Liver (tissue), 9 donors: ENCODE measurements around the gene CREG2. TPM values are rescaled to one million over a fixed set of nuclear protein-coding genes. Genes with fewer than 3 reads are reported as not detected.
A peak's percentile ranks its signal among the peaks of the same experiment; 100 is the strongest.

ENCODE experiments used
- DNase-seq: peaks from one replicate; pipeline ENCODE4 v3.0.0-alpha.2; 2017; ENCODE audit warnings: low spot score
- H3K27ac ChIP-seq, 2 donors: one replicate each; pipeline ENCODE4 v1.7.0; 2013; ENCODE audit warnings: inconsistent platforms in 2 of 2, low read length in 2 of 2, control low read depth in 1 of 2, low read depth in 1 of 2, mild to moderate bottlenecking in 1 of 2
- H3K27me3 ChIP-seq, 4 donors: one replicate each; pipeline versions ENCODE4 v1.6.1 to v1.7.0; 2013; ENCODE audit warnings: low read length in 3 of 4, inconsistent platforms in 1 of 4, mild to moderate bottlenecking in 1 of 4, moderate library complexity in 1 of 4; ENCODE audit not compliant: control insufficient read depth in 4 of 4, insufficient read depth in 4 of 4
- H3K36me3 ChIP-seq, 4 donors: one replicate each; pipeline versions ENCODE4 v1.6.1 to v1.7.0; 2013; ENCODE audit warnings: low read length in 3 of 4, mild to moderate bottlenecking in 3 of 4, low read depth in 1 of 4, moderate library complexity in 1 of 4; ENCODE audit not compliant: control insufficient read depth in 4 of 4, insufficient read depth in 3 of 4
- H3K4me1 ChIP-seq, 4 donors: one replicate each; pipeline versions ENCODE4 v1.6.1 to v1.7.0; 2013; ENCODE audit warnings: low read length in 3 of 4, mild to moderate bottlenecking in 3 of 4, moderate library complexity in 1 of 4; ENCODE audit not compliant: control insufficient read depth in 4 of 4, insufficient read depth in 4 of 4
- H3K4me3 ChIP-seq, 3 donors: one replicate each; pipeline versions ENCODE4 v1.6.1 to v1.7.0; 2013; ENCODE audit warnings: low read length in 3 of 3, control low read depth in 1 of 3, low read depth in 1 of 3, mild to moderate bottlenecking in 1 of 3
- H3K9ac ChIP-seq, 2 donors: one replicate each; pipeline ENCODE4 v1.7.0; 2013; ENCODE audit warnings: low read length in 2 of 2, mild to moderate bottlenecking in 2 of 2, moderate library complexity in 2 of 2, control low read depth in 1 of 2, low read depth in 1 of 2
- H3K9me3 ChIP-seq, 4 donors: one replicate each; pipeline versions ENCODE4 v1.6.1 to v1.7.0; 2013; ENCODE audit warnings: low read length in 3 of 4; ENCODE audit not compliant: control insufficient read depth in 4 of 4
- EGR1 ChIP-seq, 2 donors: IDR thresholded peaks; 2 replicates each; pipeline ENCODE4 v1.6.1; 2016 to 2018; ENCODE audit warnings: antibody characterized with exemption in 2 of 2, low read depth in 2 of 2
- FOXA2 ChIP-seq: IDR thresholded peaks from 2 replicates; pipeline ENCODE4 v1.6.1; 2016; ENCODE audit warnings: antibody characterized with exemption
- GABPA ChIP-seq, 2 donors: IDR thresholded peaks in 1 of 2; conservative IDR thresholded peaks in 1 of 2; 2 replicates each; pipeline ENCODE4 v1.6.1; 2016; ENCODE audit warnings: antibody characterized with exemption in 2 of 2, mild to moderate bottlenecking in 1 of 2, moderate library complexity in 1 of 2
- HNF4A ChIP-seq, 2 donors: conservative IDR thresholded peaks; 2 replicates each; pipeline ENCODE4 v1.6.1; 2016; ENCODE audit warnings: antibody characterized with exemption in 2 of 2, mild to moderate bottlenecking in 2 of 2
- HNF4G ChIP-seq: IDR thresholded peaks from 2 replicates; pipeline ENCODE4 v1.6.1; 2016; ENCODE audit warnings: antibody characterized with exemption
- JUND ChIP-seq, 2 donors: IDR thresholded peaks; 2 replicates each; pipeline ENCODE4 v1.6.1; 2016; ENCODE audit warnings: antibody characterized with exemption in 2 of 2
- RAD21 ChIP-seq, 2 donors: IDR thresholded peaks; 2 replicates each; pipeline ENCODE4 v1.6.1; 2016; ENCODE audit warnings: antibody characterized with exemption in 2 of 2, mild to moderate bottlenecking in 2 of 2
- RXRA ChIP-seq, 2 donors: IDR thresholded peaks; 2 replicates each; pipeline ENCODE4 v1.6.1; 2017 to 2018; ENCODE audit warnings: antibody characterized with exemption in 2 of 2, mild to moderate bottlenecking in 1 of 2
- SP1 ChIP-seq: IDR thresholded peaks from 2 replicates; pipeline ENCODE4 v1.6.1; 2018; ENCODE audit warnings: antibody characterized with exemption, mild to moderate bottlenecking
- YY1 ChIP-seq: IDR thresholded peaks from 2 replicates; pipeline ENCODE4 v1.6.1; 2016; ENCODE audit warnings: antibody characterized with exemption, mild to moderate bottlenecking
- WGBS: extraction: QIAGEN DNeasy Blood & Tissue Kit; methylation state at CpG from one replicate; pipeline ENCODE4 v1.1.7; 2013; 5-methylcytosine and 5-hydroxymethylcytosine counted together
- polyA plus RNA-seq, 2 donors: library from polyadenylated mRNA; stranded (reverse) in 1 of 2; unstranded in 1 of 2; fragments of 200-250 nt in 1 of 2; fragments of >200 nt in 1 of 2; fragmentation: Nextera tagmentation in 1 of 2; extraction: Ambion mirVana in 1 of 2; gene quantifications; one replicate each; pipeline versions ENCODE4 v1.2.1 to v1.2.3, GENCODE V29; 2013 to 2015
- total RNA-seq, 2 donors: library from RNA; depleted of rRNA; stranded (reverse); fragments of >200 nt; gene quantifications; one replicate each; pipeline ENCODE4 v1.2.3, GENCODE V29; 2014
- TF ChIP-seq, protein P1 (sequence below): IDR thresholded peaks from 2 replicates; pipeline ENCODE4 v1.6.1; 2016; ENCODE audit warnings: antibody characterized with exemption
- TF ChIP-seq, protein P2 (sequence below): IDR thresholded peaks from 2 replicates; pipeline ENCODE4 v1.6.1; 2016; ENCODE audit warnings: antibody characterized with exemption
- TF ChIP-seq, protein P3 (sequence below): IDR thresholded peaks from 2 replicates; pipeline ENCODE4 v1.6.1; 2016; ENCODE audit warnings: antibody characterized with exemption, mild to moderate bottlenecking
- TF ChIP-seq, protein P4 (sequence below): fragments of 150-350 bp; IDR thresholded peaks from 2 replicates; pipeline ENCODE4 v1.5.1; 2017; ENCODE audit warnings: improper control_type of control experiment, low read depth, low read length; ENCODE audit not compliant: missing input control
- TF ChIP-seq, protein P5 (sequence below): IDR thresholded peaks from 2 replicates; pipeline ENCODE4 v1.6.1; 2016; ENCODE audit warnings: antibody characterized with exemption
- donor health status: healthy.
- donor health status: healthy.
- donor health status: healthy.
- donor health status: healthy.
- donor health status: healthy.

CREG2 gene
- total and polyA plus RNA-seq, 4 donors = 0.05 TPM; not detected in 3

DNA sequence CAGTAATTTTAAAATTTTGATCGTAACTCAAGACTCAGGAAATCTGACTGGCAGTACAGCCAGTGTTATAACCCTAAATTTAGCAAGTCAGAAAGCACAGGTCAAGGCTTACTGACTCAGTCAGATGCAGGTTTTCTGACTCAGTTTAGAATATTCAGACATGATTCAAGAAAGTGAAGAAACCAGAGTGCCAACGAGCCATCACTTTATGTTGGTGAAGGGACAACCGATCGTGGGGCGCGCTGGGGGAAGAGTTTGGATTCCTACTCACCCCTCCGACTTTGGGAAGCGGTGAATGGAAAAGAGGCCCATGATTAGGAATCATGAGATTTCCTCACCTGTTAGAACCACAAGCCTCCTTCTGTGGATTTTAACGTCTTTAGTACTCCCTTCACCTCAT, 79.8 kb downstream of the CREG2 start:
- TF ChIP-seq JUND (IDR thresholded peaks at IDR 0.05) = no peak
- TF ChIP-seq, protein P1, sequence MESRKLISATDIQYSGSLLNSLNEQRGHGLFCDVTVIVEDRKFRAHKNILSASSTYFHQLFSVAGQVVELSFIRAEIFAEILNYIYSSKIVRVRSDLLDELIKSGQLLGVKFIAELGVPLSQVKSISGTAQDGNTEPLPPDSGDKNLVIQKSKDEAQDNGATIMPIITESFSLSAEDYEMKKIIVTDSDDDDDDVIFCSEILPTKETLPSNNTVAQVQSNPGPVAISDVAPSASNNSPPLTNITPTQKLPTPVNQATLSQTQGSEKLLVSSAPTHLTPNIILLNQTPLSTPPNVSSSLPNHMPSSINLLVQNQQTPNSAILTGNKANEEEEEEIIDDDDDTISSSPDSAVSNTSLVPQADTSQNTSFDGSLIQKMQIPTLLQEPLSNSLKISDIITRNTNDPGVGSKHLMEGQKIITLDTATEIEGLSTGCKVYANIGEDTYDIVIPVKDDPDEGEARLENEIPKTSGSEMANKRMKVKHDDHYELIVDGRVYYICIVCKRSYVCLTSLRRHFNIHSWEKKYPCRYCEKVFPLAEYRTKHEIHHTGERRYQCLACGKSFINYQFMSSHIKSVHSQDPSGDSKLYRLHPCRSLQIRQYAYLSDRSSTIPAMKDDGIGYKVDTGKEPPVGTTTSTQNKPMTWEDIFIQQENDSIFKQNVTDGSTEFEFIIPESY = no peak
- TF ChIP-seq EGR1 (IDR thresholded peaks at IDR 0.05; ENCODE audit: low read depth in 2 of 2) = no peak
- no peak for TF ChIP-seq GABPA (IDR thresholded peaks at IDR 0.05 in 1 of 2, conservative IDR thresholded peaks at IDR 0.05 in 1 of 2)
- TF ChIP-seq, protein P2, sequence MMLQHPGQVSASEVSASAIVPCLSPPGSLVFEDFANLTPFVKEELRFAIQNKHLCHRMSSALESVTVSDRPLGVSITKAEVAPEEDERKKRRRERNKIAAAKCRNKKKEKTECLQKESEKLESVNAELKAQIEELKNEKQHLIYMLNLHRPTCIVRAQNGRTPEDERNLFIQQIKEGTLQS = no peak
- no peak for TF ChIP-seq YY1
- TF ChIP-seq, protein P3, sequence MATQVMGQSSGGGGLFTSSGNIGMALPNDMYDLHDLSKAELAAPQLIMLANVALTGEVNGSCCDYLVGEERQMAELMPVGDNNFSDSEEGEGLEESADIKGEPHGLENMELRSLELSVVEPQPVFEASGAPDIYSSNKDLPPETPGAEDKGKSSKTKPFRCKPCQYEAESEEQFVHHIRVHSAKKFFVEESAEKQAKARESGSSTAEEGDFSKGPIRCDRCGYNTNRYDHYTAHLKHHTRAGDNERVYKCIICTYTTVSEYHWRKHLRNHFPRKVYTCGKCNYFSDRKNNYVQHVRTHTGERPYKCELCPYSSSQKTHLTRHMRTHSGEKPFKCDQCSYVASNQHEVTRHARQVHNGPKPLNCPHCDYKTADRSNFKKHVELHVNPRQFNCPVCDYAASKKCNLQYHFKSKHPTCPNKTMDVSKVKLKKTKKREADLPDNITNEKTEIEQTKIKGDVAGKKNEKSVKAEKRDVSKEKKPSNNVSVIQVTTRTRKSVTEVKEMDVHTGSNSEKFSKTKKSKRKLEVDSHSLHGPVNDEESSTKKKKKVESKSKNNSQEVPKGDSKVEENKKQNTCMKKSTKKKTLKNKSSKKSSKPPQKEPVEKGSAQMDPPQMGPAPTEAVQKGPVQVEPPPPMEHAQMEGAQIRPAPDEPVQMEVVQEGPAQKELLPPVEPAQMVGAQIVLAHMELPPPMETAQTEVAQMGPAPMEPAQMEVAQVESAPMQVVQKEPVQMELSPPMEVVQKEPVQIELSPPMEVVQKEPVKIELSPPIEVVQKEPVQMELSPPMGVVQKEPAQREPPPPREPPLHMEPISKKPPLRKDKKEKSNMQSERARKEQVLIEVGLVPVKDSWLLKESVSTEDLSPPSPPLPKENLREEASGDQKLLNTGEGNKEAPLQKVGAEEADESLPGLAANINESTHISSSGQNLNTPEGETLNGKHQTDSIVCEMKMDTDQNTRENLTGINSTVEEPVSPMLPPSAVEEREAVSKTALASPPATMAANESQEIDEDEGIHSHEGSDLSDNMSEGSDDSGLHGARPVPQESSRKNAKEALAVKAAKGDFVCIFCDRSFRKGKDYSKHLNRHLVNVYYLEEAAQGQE = no peak
- TF ChIP-seq HNF4G = no peak
- TF ChIP-seq, protein P4, sequence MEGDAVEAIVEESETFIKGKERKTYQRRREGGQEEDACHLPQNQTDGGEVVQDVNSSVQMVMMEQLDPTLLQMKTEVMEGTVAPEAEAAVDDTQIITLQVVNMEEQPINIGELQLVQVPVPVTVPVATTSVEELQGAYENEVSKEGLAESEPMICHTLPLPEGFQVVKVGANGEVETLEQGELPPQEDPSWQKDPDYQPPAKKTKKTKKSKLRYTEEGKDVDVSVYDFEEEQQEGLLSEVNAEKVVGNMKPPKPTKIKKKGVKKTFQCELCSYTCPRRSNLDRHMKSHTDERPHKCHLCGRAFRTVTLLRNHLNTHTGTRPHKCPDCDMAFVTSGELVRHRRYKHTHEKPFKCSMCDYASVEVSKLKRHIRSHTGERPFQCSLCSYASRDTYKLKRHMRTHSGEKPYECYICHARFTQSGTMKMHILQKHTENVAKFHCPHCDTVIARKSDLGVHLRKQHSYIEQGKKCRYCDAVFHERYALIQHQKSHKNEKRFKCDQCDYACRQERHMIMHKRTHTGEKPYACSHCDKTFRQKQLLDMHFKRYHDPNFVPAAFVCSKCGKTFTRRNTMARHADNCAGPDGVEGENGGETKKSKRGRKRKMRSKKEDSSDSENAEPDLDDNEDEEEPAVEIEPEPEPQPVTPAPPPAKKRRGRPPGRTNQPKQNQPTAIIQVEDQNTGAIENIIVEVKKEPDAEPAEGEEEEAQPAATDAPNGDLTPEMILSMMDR = no peak
- TF ChIP-seq HNF4A (conservative IDR thresholded peaks at IDR 0.05) = no peak
- H3K4me3 ChIP-seq = peak overlapping the region; percentile 79 to 93 (median 91)
- DNase-seq = no peak
- WGBS = 21% methylated on average over 9 of the region's 9 CpGs
- peak overlapping the region; percentile 91 to 98 for H3K27ac ChIP-seq
- no peaks in the 10 kb centered on the region for H3K36me3 ChIP-seq
- peak overlapping the region; percentile 98 to 100 for H3K9ac ChIP-seq
- H3K9me3 ChIP-seq = no peaks in the 10 kb centered on the region
- peaks cover 7 to 44% (median 19%) of the 10 kb centered on the region in 4 donors for H3K4me1 ChIP-seq
- no peaks in the 10 kb centered on the region for H3K27me3 ChIP-seq

DNA sequence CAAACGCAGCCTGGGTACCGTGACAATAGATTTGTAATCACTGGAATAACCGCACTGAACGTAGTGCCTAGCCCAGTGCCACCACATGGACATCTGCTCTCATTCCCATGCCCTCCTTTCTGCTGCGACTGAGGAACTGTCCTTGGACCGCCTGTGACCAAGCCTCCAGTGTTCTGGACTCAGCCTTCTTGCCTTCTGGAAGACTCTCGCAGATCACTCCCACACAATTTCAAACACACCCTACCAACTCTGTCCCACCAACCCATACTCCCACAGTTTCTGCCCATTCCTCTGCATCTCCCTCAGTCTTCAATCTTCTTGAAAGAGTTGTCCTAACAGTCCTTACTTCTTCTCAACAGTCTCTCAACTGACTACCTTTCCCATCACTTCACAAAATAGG, 80.9 kb downstream of the CREG2 start:
- peak overlapping the region; percentile 91 to 98 for H3K27ac ChIP-seq
- peak overlapping the region; percentile 98 to 100 for H3K9ac ChIP-seq
- DNase-seq = no peak
- 45% methylated on average over 7 of the region's 7 CpGs for WGBS
- H3K4me1 ChIP-seq = peaks cover 7 to 43% (median 22%) of the 10 kb centered on the region in 4 donors
- no peaks in the 10 kb centered on the region for H3K36me3 ChIP-seq
- H3K27me3 ChIP-seq = no peaks in the 10 kb centered on the region
- TF ChIP-seq RXRA (IDR thresholded peaks at IDR 0.05) = no peak
- TF ChIP-seq, protein P2 = no peak
- no peak for TF ChIP-seq FOXA2
- TF ChIP-seq SP1 = no peak
- TF ChIP-seq JUND (IDR thresholded peaks at IDR 0.05) = no peak
- TF ChIP-seq YY1 = no peak
- no peak for TF ChIP-seq HNF4G
- TF ChIP-seq HNF4A (conservative IDR thresholded peaks at IDR 0.05) = no peak
- TF ChIP-seq RAD21 (IDR thresholded peaks at IDR 0.05) = no peak
- TF ChIP-seq GABPA (IDR thresholded peaks at IDR 0.05 in 1 of 2, conservative IDR thresholded peaks at IDR 0.05 in 1 of 2) = no peak
- TF ChIP-seq, protein P3 = no peak
- TF ChIP-seq, protein P5, sequence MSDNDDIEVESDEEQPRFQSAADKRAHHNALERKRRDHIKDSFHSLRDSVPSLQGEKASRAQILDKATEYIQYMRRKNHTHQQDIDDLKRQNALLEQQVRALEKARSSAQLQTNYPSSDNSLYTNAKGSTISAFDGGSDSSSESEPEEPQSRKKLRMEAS = no peak
- TF ChIP-seq, protein P4 = no peak
- no peaks in the 10 kb centered on the region for H3K9me3 ChIP-seq
- peak overlapping the region; percentile 79 to 93 (median 91) for H3K4me3 ChIP-seq
